ENCODE results near the gene NINJ2.

Gene NINJ2

GRCh38 chr12:611721-612120 is 51.5 kb downstream of the NINJ2 start:
- DNase-seq = no peak

DNA sequence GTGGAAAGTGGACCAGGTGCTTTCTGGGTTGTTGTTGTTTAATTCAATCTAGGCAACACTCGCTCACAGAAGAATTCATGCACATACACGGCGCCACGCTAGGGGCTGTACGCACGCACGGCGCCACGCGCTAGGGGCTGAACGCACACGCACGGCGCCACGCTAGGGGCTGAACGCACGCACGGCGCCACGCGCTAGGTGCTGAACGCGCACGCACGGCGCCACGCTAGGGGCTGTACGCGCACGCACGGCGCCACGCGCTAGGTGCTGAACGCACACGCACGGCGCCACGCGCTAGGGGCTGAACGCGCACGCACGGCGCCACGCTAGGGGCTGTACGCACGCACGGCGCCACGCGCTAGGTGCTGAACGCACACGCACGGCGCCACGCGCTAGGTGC is 54.3 kb downstream of the NINJ2 start:
- DNase-seq = no peak

- no peak for DNase-seq
Observed at GRCh38 chr12:608413-608812, 54.8 kb downstream of the NINJ2 start.

DNA sequence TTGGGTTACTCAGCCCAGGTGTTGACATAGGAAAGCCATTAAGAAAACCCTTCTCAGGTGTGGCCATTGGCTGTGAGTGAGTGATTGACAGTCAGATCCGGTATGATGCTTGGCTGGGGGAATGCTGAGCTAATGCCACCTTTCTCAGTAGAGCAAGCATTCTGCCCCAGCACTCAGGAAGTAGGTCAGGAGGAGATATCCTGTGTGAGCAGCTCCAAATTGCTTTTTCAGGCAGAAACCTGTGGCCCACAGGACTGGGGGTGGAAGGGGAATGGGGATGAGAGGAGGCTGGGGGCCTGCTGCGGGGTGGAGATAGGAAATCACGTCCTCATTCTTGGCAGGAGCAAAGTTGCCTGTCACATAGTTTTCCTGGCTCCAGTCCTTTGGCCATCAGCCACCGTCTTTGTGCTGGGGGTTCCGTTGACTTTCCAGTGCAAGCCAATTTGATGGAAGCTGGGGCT is 55.7 kb downstream of the NINJ2 start:
- no peak for DNase-seq

- no peak for DNase-seq
Observed at GRCh38 chr12:604956-605355, 58.3 kb downstream of the NINJ2 start.

DNA sequence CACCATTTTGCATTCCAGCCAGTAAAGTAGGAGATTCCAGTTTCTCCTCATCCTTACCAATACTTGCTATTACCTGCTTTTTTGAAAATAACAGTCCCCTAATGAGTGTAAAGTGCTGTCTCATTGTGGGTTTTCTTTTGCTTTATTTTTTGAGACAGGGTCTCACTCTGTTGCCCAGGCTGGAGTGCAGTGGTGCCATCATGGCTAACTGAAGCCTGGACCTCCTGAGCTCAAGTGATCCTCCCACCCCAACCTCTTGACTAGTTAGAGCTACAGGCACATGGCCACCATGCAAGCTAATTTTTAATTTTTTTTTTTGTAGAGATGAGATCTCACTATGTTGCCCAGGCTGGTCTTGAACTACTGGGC is 60.6 kb downstream of the NINJ2 start:
- DNase-seq = no peak

GRCh38 chr12:601976-602699 is 61.1 kb downstream of the NINJ2 start:
- no peak for DNase-seq

DNA sequence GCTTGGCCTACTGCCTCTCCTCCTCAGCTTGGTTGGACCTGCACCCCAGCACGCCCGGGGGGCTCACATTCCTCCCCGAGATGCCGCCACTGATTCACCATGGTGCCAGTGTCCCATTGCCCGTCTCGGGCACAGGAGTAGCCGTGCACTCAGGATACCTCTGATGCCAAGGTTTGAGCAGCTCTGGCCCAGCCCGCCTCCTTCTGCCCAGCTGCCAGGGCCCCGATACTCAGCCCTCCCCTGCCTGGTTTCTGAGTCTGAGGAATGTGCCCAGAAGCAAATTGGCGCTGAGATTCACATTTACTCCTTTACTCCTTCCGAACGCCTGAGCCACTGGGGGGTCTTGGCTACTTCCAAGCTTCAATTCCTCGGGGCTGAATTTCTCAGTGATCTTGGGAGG is 63.5 kb downstream of the NINJ2 start:
- DNase-seq = no peak

DNA sequence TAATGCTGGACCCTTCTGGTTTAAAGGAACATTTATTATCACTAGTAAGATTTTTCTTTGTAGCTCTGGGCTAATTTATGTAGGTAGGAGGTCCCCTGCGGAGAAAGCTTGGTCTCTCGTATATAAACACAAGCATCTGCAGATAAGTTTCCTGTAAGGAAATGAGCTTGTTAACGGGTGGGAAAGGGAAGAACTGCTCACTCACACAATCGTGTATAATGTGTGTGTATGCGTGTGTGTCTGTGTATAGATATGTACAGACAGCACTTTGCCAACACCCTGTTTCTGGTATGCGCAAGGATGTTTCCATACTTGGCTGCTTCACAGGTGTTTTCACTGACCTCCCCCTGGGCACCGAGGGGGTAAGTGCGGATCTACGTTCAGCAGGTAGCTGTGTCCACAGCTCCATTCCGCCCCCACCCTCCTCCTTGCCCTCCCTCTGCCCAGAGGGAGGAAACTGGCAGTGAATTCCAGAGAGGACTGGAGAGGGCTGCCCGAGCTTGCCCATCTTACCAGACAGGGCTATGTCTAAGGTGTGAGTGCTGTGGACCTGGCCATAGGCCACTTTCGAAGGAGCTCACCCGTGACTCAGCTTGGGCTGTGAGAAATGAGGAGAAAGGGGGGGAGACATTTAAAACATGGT is 65.2 kb downstream of the NINJ2 start:
- DNase-seq = no peak

DNA sequence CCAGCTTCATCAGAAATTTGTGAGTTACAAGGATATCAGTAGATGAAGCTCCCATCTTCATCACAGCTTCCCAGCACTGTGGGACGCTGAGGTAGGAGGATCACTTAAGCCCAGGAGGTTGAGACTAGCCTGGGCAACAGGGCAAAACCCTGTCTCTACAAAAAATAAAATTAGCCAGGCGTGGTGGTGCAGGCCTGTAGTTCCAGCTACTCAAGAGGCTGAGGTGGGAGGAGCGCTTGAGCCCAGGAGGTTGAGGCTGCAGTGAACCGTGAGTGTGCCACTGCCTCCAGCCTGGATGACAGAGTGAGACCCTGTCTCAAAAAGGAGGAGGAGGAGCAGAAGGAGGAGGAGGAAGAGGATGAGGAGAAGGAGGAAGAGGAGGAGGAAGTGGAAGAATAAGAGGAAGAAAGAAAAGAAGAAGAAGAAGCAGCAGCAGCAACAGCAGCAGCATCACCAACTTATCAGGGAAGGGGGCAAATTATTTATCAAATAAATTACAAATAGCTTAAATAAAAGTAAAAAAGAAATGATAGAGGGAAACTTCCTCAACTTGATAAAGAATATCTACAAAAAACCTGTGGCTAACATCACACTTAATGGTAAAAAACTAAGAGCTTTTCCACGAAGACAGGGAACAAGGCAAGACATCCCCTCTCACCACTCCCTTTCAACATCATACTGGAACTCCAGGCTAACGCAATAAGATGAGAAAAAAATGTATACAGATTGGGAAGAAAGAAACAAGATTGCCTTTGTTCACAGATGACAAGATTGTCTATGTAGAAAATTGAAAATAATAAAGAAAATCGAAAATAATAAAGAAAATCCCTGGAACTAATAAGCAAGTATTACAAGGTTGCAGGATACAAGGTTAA is 69.6 kb downstream of the NINJ2 start:
- DNase-seq = no peak

DNA sequence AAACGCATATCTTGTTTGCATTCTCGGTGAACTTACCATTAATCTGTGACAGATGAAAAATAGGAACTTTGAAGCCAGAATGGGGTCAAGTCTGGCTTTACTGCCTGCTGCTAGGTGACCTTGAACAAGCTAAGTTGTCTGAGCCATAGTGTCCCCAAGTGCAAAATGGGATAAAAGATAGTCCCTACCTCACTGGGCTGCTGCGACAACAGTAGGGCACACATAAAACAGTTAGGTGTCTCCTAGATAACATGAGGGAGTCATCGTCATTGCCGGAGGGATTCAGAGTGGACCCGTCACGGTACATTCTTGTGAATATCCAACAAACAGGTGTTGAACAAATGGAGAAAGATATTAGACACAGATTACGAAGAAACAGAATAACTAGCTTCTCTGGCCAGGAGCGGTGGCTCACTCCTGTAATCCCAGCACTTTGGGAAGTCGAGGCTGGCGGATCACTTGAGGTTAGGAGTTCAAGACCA is 71.2 kb downstream of the NINJ2 start:
- DNase-seq = no peak

GRCh38 chr12:591167-592023 is 71.8 kb downstream of the NINJ2 start:
- DNase-seq = no peak

DNA sequence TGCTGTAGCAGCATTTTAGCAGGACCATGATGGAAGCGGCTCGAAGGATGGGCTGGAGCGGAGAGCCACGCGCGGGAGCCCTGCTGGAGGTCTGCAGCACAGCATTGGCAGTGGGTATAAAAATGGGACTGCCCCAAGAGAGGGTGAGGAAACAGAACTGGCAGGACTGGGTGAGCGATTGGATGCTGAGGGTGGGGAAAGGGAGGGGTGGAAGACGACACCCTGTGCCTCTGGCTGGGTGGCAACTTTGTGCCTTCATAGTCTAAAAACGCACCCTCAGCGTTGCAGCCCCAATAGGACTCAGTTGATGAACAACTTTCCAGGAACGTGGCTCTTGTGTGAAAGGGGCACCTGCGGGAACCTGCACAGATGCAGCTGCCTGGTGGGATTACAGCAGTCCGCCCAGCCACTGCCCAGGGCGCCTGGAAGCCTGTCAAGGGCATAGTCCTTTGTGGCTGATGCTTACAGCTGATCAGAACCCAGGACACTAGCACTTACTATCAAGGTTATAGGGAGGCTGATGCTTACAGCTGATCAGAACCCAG is 73.0 kb downstream of the NINJ2 start:
- DNase-seq = no peak

DNA sequence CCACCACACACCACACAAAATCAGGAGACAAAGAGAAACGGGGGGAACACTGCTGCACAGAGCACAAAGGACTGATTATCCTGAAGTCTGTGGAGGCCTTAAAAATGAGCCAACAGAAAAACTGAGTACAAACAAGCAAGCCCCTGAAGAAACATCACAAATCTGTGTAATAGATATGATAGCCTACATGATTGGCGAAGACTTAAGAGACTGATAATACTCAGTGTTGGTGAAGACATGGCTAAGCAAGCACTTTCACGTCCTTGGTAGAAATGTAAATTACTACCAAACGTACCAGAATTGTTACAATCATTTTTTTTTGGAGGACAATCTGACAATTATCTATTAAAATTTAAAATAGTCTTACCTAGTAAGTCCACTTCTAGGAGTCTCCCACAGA is 74.6 kb downstream of the NINJ2 start:
- no peak for DNase-seq

- DNase-seq = no peak
Observed at GRCh38 chr12:588024-588322, 75.3 kb downstream of the NINJ2 start.

- no peak for DNase-seq
Observed at GRCh38 chr12:587132-588023, 75.9 kb downstream of the NINJ2 start.

- no peak for DNase-seq
Observed at GRCh38 chr12:586318-587071, 76.8 kb downstream of the NINJ2 start.

- DNase-seq = no peak
Observed at GRCh38 chr12:585062-586061, 77.9 kb downstream of the NINJ2 start.

GRCh38 chr12:583251-583869 is 79.9 kb downstream of the NINJ2 start:
- DNase-seq = no peak
